Epithelial cell of proximal tubule (primary cell): ENCODE measurements around the gene LPAR5. TPM values are rescaled to one million over a fixed set of nuclear protein-coding genes. Genes with fewer than 3 reads are reported as not detected.
A peak's percentile ranks its signal among the peaks of the same experiment; 100 is the strongest.
"Not testable (repeated sequence)": the region's sequence is repeated elsewhere in the genome, so short reads cannot be mapped to it uniquely, and the experiment has no call there.

Experiments
- DNase-seq: peaks from one replicate; pipeline ENCODE4 v3.0.0-alpha.2; 2011; ENCODE audit warnings: low read depth
- H3K4me3 ChIP-seq: 2 replicates; pipeline ENCODE4 v1.5.1; 2011; ENCODE audit warnings: low read depth, mild to moderate bottlenecking, low read length
- CTCF ChIP-seq: conservative IDR thresholded peaks from 2 replicates; pipeline ENCODE4 v1.5.1; 2012; ENCODE audit warnings: low read depth, mild to moderate bottlenecking, low read length
- total RNA-seq: library from RNA; depleted of rRNA; stranded (reverse); fragments of >200 nt; gene quantifications from 2 replicates; pipeline ENCODE4 v1.2.3, GENCODE V29; 2015

Gene LPAR5
- total RNA-seq, 1 donor from 2014 or later = 0.81 TPM

GRCh38 chr12:6592087-6592486, 43.7 kb downstream of the LPAR5 start:
- no peak for TF ChIP-seq CTCF
- no peak for DNase-seq
- H3K4me3 ChIP-seq = no peak overlapping the region

- DNase-seq, H3K4me3 ChIP-seq: not testable (repeated sequence)
These were observed 49.2 kb downstream of the LPAR5 start for GRCh38 chr12:6586569-6586968.

GRCh38 chr12:6584293-6584692, 51.5 kb downstream of the LPAR5 start:
- no peak for DNase-seq
- no peak for TF ChIP-seq CTCF
- H3K4me3 ChIP-seq = no peak overlapping the region

GRCh38 chr12:6582959-6583358, 52.8 kb downstream of the LPAR5 start:
- TF ChIP-seq CTCF = no peak
- H3K4me3 ChIP-seq = no peak overlapping the region
- DNase-seq = no peak

GRCh38 chr12:6582196-6582595, 53.6 kb downstream of the LPAR5 start:
- no peak overlapping the region for H3K4me3 ChIP-seq
- peak; percentile 37 for TF ChIP-seq CTCF
- no peak for DNase-seq

- DNase-seq = no peak
- TF ChIP-seq CTCF = no peak
- no peak overlapping the region for H3K4me3 ChIP-seq
These were observed 60.1 kb downstream of the LPAR5 start for GRCh38 chr12:6575648-6576047.

- no peak overlapping the region for H3K4me3 ChIP-seq
- no peak for DNase-seq
- TF ChIP-seq CTCF = no peak
These were observed 61.0 kb downstream of the LPAR5 start for GRCh38 chr12:6574576-6575295.

- H3K4me3 ChIP-seq = no peak overlapping the region
- DNase-seq = no peak
- no peak for TF ChIP-seq CTCF
These were observed 62.8 kb downstream of the LPAR5 start for GRCh38 chr12:6573001-6573400.
